ENCODE measurements around the gene KRTAP5-10.
"Not testable (repeated sequence)": the region's sequence is repeated elsewhere in the genome, so short reads cannot be mapped to it uniquely, and the experiment has no call there.

KRTAP5-10 gene, protein sequence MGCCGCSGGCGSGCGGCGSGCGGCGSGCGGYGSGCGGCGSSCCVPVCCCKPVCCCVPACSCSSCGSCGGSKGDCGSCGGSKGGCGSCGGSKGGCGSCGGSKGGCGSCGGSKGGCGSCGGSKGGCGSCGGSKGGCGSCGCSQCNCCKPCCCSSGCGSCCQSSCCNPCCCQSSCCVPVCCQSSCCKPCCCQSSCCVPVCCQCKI

DNA sequence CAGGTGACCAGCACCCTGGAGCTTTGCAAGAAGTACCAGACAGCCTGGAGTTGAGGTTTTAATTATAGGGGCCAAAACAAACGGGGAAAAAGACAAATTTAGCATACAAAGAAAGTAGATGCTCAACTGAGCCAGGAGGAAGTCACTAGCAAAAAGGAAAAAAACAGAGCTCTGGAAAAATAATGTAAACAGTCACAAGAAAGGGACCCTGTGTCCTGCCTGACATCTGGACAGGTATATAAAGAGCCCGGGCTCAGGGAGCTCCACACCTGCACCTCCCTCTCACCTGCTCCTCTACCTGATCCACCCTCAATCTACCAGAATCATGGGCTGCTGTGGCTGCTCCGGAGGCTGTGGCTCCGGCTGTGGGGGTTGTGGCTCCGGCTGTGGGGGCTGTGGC is at the start of gene KRTAP5-10:
Gene KRTAP5-10, plus strand, starts transcription at position 301 of the 400 bp plus-strand sequence. Its CDS starts 25 bp downstream, at position 326.
- DNase-seq (ENCODE audit: low spot score): no peak

DNA sequence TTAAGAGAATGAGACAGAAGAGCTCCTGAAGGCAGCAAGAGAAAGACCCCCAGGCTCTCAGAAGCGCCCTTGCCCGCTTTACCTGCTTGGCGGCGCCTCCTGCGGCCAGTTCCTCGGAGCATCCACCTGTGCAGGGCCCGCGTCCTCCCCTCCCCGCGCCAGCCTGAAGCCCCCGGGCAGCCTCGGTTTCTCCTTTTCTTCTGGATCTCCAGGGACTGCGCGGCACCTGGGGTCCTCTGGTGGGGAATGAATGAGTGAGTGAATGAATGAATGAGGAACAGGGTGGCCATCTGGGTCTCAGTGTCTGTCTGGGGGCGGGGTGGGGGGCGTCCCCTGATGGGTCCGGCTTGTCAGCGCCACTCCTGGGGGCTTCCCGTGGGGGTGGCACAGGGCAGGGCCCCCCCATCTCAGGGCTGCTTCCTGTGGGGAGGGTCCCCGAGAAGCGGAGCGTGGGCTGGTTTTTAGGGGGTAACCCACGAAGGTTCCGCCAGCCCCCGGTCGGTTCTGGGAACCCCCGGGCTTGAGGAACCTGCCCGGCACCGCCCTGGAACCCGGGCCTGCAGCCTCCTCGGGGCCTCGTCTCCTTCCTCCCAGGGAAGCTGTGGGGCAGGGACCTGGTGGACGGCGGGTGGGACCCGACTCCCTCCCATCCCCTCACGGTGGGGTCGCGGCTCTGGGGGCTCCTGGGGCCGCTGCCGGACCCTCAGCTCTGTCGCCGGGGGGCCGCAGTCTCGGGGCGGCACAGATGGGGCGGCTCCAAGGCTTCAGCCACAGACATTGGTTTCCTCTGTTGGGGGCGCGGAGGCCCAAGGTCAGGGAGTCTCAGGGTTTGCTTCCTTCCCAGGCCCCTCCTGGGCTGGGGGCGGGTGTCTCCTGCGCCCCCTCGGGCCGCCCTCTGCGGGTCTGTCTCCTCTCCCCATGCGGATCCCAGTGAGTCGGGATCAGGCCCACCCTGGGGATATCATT is 46.6 kb upstream of the KRTAP5-10 start:
- no peak for DNase-seq (ENCODE audit: low spot score)

- no peak for DNase-seq (ENCODE audit: low spot score)
Measured at GRCh38 chr11:71519546-71519945, 45.8 kb upstream of the KRTAP5-10 start.

DNA sequence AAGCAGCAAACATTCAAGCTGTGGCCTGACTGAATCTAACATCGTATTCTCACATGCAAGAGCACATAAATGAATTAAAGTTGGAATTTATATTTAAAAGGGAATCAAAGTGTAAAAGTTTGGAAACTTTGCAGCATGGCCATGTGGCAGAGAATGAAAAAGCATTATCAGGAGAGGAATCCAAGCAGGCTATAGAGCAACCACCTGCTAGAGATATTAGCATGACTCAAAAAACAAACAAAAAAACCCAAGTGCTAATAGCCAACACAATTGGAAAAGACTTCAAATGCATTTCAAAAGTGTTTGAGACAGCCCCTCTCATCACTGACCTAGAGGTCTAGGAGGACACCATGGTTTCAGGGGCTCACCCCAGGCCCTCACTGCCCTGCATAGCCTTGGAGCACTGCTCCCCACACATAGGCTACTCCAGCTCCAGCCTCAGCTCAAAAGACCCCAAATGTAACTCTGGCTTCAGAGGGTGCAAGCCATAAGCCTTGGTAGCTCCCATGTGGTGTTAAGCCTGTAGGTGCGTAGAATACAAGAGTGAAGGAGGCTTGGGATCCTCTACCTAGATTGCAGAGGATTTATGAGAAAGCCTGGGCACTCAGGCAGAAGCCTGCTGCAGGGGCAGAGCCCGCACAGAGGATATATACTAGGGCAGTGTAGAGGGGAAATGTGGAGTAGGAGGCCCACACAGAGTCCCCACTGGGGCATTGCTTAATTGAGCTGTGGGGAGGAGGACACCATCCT is 40.0 kb upstream of the KRTAP5-10 start:
- no peak for DNase-seq (ENCODE audit: low spot score)

DNA sequence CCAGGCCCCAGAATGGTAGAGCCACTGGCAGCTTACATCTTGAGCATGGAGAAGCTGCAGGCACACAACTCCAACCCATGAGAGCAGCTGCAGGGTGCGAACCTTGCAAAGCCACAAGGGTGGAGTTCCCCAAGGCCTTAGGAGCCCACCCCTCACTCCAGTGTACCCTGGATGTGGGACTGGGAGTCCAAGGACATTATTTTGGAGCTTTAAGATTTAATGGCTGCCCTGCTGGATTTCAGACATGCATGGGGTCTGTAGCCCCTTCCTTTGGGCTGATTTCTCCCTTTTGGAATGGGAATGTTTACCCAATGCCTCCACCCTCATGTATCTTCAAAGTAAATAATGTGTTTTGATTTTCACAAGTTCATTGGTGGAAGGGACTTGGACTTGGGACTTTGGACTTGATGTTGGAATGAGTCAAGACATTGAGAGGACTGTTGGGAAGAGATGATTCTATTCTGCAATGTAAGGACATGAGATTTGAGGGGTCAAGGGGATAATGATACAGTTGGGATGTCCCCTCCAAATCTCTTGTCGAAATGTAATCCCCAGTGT is 39.3 kb upstream of the KRTAP5-10 start:
- DNase-seq (ENCODE audit: low spot score): no peak

GRCh38 chr11:71526796-71527575 is 38.4 kb upstream of the KRTAP5-10 start, which contains the start of gene KRTAP5-7:
TSS of gene KRTAP5-7 (plus strand) at chr11:71527267. CDS start at chr11:71527301, 34 bp downstream.
- not testable (repeated sequence) for DNase-seq (ENCODE audit: low spot score)

DNA sequence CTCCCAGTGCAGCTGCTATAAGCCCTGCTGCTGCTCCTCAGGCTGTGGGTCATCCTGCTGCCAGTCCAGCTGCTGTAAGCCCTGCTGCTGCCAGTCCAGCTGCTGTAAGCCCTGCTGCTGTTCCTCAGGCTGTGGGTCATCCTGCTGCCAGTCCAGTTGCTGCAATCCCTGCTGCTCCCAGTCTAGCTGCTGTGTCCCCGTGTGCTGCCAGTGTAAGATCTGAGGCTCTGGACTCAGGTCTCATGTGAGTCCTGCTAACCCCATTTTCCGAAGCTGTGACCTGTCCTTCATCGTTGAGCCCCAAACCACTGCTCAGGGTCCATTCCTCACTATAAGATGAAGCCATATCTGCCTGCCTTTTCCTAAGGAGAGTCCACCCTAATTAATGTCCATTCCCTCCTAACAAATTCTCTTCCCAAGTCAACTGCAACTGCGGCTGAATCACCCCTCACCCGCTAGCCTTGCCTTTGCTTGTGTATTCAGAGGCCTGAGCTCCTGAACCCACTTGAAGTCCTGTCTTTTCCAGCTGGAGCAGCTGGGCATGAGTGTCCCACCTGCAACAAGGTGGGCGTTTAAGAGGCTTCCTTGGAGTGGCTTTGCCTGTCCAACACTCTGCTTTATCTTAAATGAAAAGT is 37.7 kb upstream of the KRTAP5-10 start:
- DNase-seq (ENCODE audit: low spot score): no peak

DNA sequence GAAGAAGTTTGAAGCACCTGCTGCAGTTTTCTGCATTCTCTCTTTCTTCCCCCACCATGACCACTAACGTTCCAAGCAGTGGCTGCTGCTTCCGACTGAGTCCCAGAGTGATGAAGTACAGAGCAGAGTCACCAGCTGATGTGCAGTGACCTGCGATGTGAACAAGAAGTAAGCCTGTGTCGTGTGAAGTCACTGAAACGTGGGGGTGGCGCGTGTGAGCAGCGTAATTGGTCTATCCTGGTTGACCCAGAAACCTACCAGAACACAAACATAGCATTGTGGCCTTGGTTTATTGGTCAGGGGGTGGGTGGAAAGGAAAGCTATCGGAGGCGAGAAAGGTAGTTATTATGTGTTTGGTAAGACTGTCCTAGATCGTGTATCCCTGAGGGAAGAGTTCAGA is 34.8 kb upstream of the KRTAP5-10 start:
- no peak for DNase-seq (ENCODE audit: low spot score)

- no peak for DNase-seq (ENCODE audit: low spot score)
Measured at GRCh38 chr11:71532036-71532610, 33.2 kb upstream of the KRTAP5-10 start.

DNA sequence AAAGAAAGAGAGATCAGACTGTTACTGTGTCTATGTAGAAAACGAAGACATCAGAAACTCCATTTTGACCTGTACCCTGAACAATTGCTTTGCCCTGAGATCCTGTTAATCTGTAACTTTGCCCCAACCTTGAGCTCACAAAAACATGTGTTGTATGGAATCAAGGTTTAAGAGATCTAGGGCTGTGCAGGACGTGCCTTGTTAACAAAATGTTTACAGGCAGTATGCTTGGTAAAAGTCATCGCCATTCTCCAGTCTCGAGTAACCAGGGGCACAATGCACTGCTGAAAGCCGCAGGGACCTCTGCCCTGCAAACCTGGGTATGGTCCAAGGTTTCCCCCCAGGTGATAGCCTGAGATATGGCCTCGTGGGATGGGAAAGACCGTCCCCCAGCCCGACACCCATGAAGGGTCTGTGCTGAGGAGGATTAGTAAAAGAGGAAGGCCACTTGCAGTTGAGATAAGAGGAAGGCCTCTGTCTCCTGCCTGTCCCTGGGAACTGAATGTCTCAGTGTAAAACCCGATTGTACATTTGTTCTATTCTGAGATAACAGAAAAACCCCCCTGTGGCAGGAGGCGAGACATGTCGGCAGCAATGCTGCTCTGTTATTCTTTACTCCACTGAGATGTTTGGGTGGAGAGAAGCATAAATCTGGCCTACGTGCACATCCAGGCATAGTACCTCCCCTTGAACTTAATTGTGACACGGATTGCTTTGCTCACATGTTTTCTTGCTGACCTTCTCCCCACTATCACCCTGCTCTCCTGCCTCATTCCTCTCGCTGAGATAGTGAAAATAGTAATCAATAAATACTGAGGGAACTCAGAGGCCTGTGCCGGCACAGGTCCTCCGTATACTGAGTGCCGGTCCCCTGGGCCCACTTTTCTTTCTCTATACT is 30.4 kb upstream of the KRTAP5-10 start:
- not testable (repeated sequence) for DNase-seq (ENCODE audit: low spot score)

DNA sequence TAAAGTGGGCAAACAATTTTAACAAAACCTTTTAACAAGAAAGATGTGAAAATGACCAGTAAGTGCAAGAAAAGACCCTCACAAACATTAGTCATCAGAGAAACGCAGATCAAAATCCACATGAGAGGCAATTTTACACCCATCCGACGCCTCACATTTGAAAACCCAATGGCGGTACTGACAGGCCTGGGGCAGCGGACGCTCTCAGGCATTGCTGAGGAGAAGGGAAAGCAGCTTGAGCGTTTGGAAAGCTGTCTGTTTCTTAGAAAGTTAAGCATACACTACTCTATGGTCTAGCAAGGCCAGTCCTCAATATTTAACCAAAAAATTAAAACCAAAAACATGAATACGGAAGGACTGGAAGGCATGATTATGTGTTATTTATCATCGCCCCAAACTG is 29.5 kb upstream of the KRTAP5-10 start:
- DNase-seq (ENCODE audit: low spot score): no peak

GRCh38 chr11:71537537-71537936 is 27.8 kb upstream of the KRTAP5-10 start:
- no peak for DNase-seq (ENCODE audit: low spot score)

DNA sequence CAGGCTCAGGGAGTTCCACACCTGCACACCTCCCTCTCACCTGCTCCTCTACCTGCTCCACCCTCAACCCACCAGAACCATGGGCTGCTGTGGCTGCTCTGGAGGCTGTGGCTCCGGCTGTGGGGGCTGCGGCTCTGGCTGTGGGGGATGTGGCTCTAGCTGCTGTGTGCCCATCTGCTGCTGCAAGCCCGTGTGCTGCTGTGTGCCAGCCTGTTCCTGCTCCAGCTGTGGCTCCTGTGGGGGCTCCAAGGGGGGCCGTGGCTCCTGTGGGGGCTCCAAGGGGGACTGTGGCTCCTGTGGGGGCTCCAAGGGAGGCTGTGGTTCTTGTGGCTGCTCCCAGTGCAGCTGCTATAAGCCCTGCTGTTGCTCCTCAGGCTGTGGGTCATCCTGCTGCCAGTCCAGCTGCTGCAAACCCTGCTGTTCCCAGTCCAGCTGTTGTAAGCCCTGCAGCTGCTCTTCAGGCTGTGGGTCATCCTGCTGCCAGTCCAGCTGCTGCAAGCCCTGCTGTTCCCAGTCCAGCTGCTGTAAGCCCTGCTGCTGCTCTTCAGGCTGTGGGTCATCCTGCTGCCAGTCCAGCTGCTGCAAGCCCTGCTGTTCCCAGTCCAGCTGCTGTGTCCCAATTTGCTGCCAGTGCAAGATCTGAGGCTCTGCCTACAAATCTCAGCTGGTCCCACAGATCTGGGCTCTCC is 27.2 kb upstream of the KRTAP5-10 start, which contains the start of gene KRTAP5-8:
Gene KRTAP5-8, plus strand, starts transcription at position 49 of the 689 bp plus-strand sequence. Its CDS starts 31 bp downstream, at position 80.
- DNase-seq (ENCODE audit: low spot score): not testable (repeated sequence)

GRCh38 chr11:71538666-71538990 is 26.7 kb upstream of the KRTAP5-10 start:
- no peak for DNase-seq (ENCODE audit: low spot score)

- DNase-seq (ENCODE audit: low spot score): no peak
Measured at GRCh38 chr11:71539017-71539416, 26.3 kb upstream of the KRTAP5-10 start.

DNA sequence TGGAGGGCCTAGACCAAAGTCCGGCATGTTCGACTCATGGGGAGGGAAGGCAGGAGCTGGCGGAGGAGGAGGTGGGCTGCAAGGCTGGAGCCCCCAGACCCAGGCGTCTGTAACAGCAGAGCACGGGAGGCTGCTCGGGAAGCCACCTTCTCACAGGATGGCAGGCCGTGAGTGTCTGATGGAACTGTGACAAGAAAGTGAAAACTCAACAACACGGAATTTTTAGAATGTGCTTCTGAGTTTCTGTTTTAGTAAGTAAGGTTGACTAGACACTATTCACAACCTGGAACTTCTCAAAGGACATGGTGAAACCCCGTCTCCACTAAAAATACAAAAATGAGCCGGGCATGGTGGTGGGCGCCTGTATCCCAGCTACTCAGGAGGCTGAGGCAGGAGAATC is 25.4 kb upstream of the KRTAP5-10 start:
- DNase-seq (ENCODE audit: low spot score): not testable (repeated sequence)

DNA sequence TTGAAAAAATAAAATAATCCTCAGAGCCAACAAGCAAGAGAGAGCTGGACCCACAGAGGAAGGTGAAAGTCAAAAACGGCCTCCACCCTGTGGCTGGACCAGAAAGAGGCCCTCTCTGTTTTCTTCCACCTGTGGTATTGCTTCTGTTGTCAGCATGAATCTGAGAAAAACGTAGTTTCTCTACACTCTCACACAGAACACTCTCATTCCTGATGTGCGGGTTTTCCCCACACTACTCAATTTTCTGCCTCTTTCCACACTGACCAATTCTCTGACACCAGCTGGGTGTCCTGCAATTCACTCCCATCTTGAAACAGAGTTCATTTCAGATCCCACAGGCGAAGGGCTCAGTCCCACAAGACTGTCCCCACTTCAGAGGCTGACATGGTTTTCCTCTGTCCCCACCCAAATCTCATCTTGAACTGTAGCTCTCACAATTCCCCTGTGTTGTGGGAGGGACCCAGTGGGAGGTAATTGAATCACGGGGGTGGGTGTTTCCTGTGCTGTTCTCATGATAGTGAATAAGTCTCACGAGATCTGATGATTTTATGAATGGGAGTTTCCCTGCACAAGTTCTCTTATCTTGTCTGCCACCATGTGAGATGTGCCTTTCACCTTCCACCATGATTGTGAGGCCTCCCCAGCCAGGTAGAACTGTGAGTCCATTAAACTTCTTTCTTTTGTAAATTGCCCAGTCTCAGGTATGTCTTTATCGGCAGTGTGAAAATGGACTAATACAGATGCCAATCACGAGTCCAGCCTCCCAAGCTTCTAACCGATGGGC is 24.6 kb upstream of the KRTAP5-10 start:
- not testable (repeated sequence) for DNase-seq (ENCODE audit: low spot score)

- no peak for DNase-seq (ENCODE audit: low spot score)
Measured at GRCh38 chr11:71542382-71542781, 23.0 kb upstream of the KRTAP5-10 start.
